Measurements from ENCODE around the gene EDEM3. TPM values are rescaled to one million over a fixed set of nuclear protein-coding genes. Genes with fewer than 3 reads are reported as not detected.

EDEM3 gene
- total and polyA plus RNA-seq, 9 of the 15 experiments (the other 6 are each of a cell fraction or from before 2014, with no cell fraction given): 15.8 to 46.6 (median 28.0) TPM

- TF ChIP-seq HNRNPK (IDR thresholded peaks at IDR 0.05; ENCODE audit: low read depth, low read length, poor library complexity, severe bottlenecking) (no peak), CHD1 (IDR thresholded peaks at IDR 0.05; ENCODE audit: low read length) (peak; percentile 12), NR3C1 (CRISPR knock-in tag; IDR thresholded peaks at IDR 0.05) (no peak), ZNF24 (IDR thresholded peaks at IDR 0.05) (no peak), GTF2E2 (tag; IDR thresholded peaks at IDR 0.05) (no peak), ZEB2 (IDR thresholded peaks at IDR 0.05) (peak; percentile 39; the same call in 1 of the 2 replicates), SRSF1 (IDR thresholded peaks at IDR 0.05; ENCODE audit: low read depth, low read length) (no peak), TAF15 (IDR thresholded peaks at IDR 0.05; ENCODE audit: low read depth, low read length) (no peak), HLTF (IDR thresholded peaks at IDR 0.05) (no peak), E2F8 (IDR thresholded peaks at IDR 0.05; ENCODE audit: low read depth, partially characterized antibody) (no peak), ARNT (IDR thresholded peaks at IDR 0.05) (peak; percentile 58 to 73; a peak in 2 of 4 replicates), ZNF143 (CRISPR knock-in tag; IDR thresholded peaks at IDR 0.05) (peak; percentile 32; the same call in 1 of the 2 replicates), ZNF766 (CRISPR knock-in tag; conservative IDR thresholded peaks at IDR 0.05) (0 out of 2 replicates have a peak, but pooled peaks have one; percentile 17), PHB2 (IDR thresholded peaks at IDR 0.05; ENCODE audit: low read depth) (no peak), NKRF (IDR thresholded peaks at IDR 0.05; ENCODE audit: borderline replicate concordance) (peak; percentile 79; the same call in 1 of the 2 replicates), ETV5 (CRISPR knock-in tag; IDR thresholded peaks at IDR 0.05; ENCODE audit: low read depth) (no peak), MECOM (CRISPR knock-in tag; IDR thresholded peaks at IDR 0.05) (peak; percentile 55; the same call in 1 of the 2 replicates)
- TF ChIP-seq, protein P1, sequence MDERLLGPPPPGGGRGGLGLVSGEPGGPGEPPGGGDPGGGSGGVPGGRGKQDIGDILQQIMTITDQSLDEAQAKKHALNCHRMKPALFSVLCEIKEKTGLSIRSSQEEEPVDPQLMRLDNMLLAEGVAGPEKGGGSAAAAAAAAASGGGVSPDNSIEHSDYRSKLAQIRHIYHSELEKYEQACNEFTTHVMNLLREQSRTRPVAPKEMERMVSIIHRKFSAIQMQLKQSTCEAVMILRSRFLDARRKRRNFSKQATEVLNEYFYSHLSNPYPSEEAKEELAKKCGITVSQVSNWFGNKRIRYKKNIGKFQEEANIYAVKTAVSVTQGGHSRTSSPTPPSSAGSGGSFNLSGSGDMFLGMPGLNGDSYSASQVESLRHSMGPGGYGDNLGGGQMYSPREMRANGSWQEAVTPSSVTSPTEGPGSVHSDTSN (CRISPR knock-in tag; IDR thresholded peaks at IDR 0.05; ENCODE audit: low read depth): no peak
- TF ChIP-seq, protein P1 (tag; conservative IDR thresholded peaks at IDR 0.05; ENCODE audit: low read depth): no peak
Observed at GRCh38 chr1:184755226-184756065, 788 bp upstream of the EDEM3 start (continued).

All from K562 (cell line).